Endothelial cell of umbilical vein (primary cell): Measurements from ENCODE around the gene OLAH. TPM values are rescaled to one million over a fixed set of nuclear protein-coding genes. Genes with fewer than 3 reads are reported as not detected.
A peak's percentile ranks its signal among the peaks of the same experiment; 100 is the strongest.

Experiments
- BruUV-seq: library from RNA; stranded (reverse); fragments of 400-500 nt; replicated peaks from 2 replicates; lab custom pipeline; 2021; lab: Mats Ljungman, UMichigan
- CTCF ChIA-PET: fragments of 300-600, 350-600 bp; sonication (Branson Sonifier 250); formaldehyde crosslinking; loops from one replicate; lab custom pipeline; 2021; ENCODE audit warnings: antibody characterized with exemption, inconsistent platforms; lab: Charles Lee
- POLR2A ChIA-PET: fragments of 300-600, 350-600 bp; sonication (Branson Sonifier 250); formaldehyde crosslinking; loops from one replicate; lab custom pipeline; 2021; ENCODE audit warnings: antibody characterized with exemption, inconsistent platforms; lab: Charles Lee
- DNase-seq: peaks from one replicate; pipeline ENCODE4 v3.0.0-alpha.2; 2011; ENCODE audit warnings: low read depth, low spot score
- FAIRE-seq: peaks from 2 replicates; lab custom pipeline; 2011; peaks lifted over from hg19 to GRCh38; lab: Jason Lieb, UNC
- H2AFZ ChIP-seq: 2 replicates; pipeline ENCODE4 v1.6.0; 2012; ENCODE audit warnings: low read depth, low read length, control low read depth, inconsistent platforms
- H3K27ac ChIP-seq: 2 replicates; pipeline ENCODE4 v1.5.1; 2011; ENCODE audit warnings: low read depth, mild to moderate bottlenecking, control low read depth, low read length, moderate library complexity; ENCODE audit not compliant: insufficient read depth
- H3K27me3 ChIP-seq, 2 experiments: 2 replicates each; pipeline versions ENCODE4 v1.6.0 to v1.6.1; 2011; ENCODE audit warnings: low read length in 2 of 2, mixed read lengths in 1 of 2; ENCODE audit not compliant: control insufficient read depth in 2 of 2, insufficient read depth in 2 of 2
- H3K36me3 ChIP-seq, 2 experiments: 2 replicates in 1 of 2; 3 replicates in 1 of 2; pipeline ENCODE4 v1.5.1; 2011; ENCODE audit warnings: low read length in 2 of 2, mild to moderate bottlenecking in 1 of 2, moderate library complexity in 1 of 2; ENCODE audit not compliant: control insufficient read depth in 2 of 2, insufficient read depth in 2 of 2; ENCODE audit errors: extremely low read depth in 1 of 2
- H3K4me1 ChIP-seq: 3 replicates; pipeline ENCODE4 v1.5.1; 2011; ENCODE audit warnings: mild to moderate bottlenecking, low read length; ENCODE audit not compliant: control insufficient read depth, insufficient read depth; ENCODE audit errors: extremely low read depth
- H3K4me2 ChIP-seq: 2 replicates; pipeline ENCODE4 v1.6.1; 2011; ENCODE audit warnings: low read length, control low read depth, mixed read lengths; ENCODE audit not compliant: insufficient read depth
- H3K4me3 ChIP-seq, 3 experiments: fragments of 200-600 bp in 1 of 3; sonication (generic), shearing (Covaris generic) in 1 of 3; replicated peaks in 1 of 3; 2 replicates each; pipeline ENCODE4 v1.5.1; 2011 to 2016; ENCODE audit warnings: control low read depth in 3 of 3, low read length in 3 of 3, mild to moderate bottlenecking in 2 of 3, inconsistent platforms in 1 of 3, low read depth in 1 of 3, moderate library complexity in 1 of 3; ENCODE audit not compliant: insufficient read depth in 1 of 3
- H3K79me2 ChIP-seq: 2 replicates; pipeline ENCODE4 v1.6.0; 2012; ENCODE audit warnings: low read length, inconsistent platforms; ENCODE audit not compliant: control insufficient read depth, insufficient read depth
- H3K9ac ChIP-seq: replicated peaks from 2 replicates; pipeline ENCODE3; 2011; ENCODE audit warnings: low read length, control low read depth; ENCODE audit not compliant: insufficient read depth; ENCODE audit errors: extremely low read depth
- H3K9me1 ChIP-seq: replicated peaks from 3 replicates; pipeline ENCODE4 v1.6.0; 2011; ENCODE audit warnings: mild to moderate bottlenecking, low read length; ENCODE audit not compliant: control insufficient read depth, insufficient read depth; ENCODE audit errors: extremely low read depth
- H3K9me3 ChIP-seq: replicated peaks from 2 replicates; pipeline ENCODE4 v1.5.1; 2012; ENCODE audit warnings: low read length, inconsistent platforms; ENCODE audit not compliant: control insufficient read depth, insufficient read depth
- H4K20me1 ChIP-seq: replicated peaks from 2 replicates; pipeline ENCODE3; 2011; ENCODE audit warnings: mild to moderate bottlenecking, low read length; ENCODE audit not compliant: control insufficient read depth, insufficient read depth; ENCODE audit errors: extremely low read depth
- CTCF ChIP-seq, 2 donors: IDR thresholded peaks; 1 replicate in 1 of 2; 2 replicates in 1 of 2; pipeline ENCODE4 v1.5.1; 2011; ENCODE audit warnings: low read length in 2 of 2, mild to moderate bottlenecking in 2 of 2, moderate library complexity in 2 of 2, control low read depth in 1 of 2, inconsistent platforms in 1 of 2, low read depth in 1 of 2; ENCODE audit not compliant: insufficient read depth in 1 of 2; ENCODE audit errors: extremely low read depth in 1 of 2
- EZH2 ChIP-seq: IDR thresholded peaks from 2 replicates; pipeline ENCODE4 v1.6.1; 2012; ENCODE audit warnings: borderline replicate concordance, low read depth, mild to moderate bottlenecking, moderate library complexity, low read length, inconsistent platforms; ENCODE audit not compliant: severe bottlenecking
- JUN ChIP-seq: IDR thresholded peaks from 2 replicates; pipeline ENCODE4 v1.6.1; 2011; ENCODE audit warnings: borderline replicate concordance, low read depth; ENCODE audit not compliant: insufficient read length, insufficient read depth
- MYC ChIP-seq: IDR thresholded peaks from one replicate; pipeline ENCODE4 v1.6.1; 2011; ENCODE audit warnings: mild to moderate bottlenecking, low read depth, low read length
- POLR2A ChIP-seq: IDR thresholded peaks from 2 replicates; pipeline ENCODE4 v1.6.1; 2012; ENCODE audit warnings: low read depth, mild to moderate bottlenecking, control low read depth, low read length
- POLR2AphosphoS5 ChIP-seq: IDR thresholded peaks from 2 replicates; pipeline ENCODE4 v1.6.1; 2012; ENCODE audit warnings: low read depth, mild to moderate bottlenecking, control low read depth, low read length, moderate library complexity; ENCODE audit not compliant: insufficient read depth
- dilution Hi-C: fragments of 300-500 bp; cut with MboI; formaldehyde crosslinking; loops from one replicate; pipeline ENCODE4 v1.15.0; 2019; ENCODE audit warnings: low sequenced_read_pairs; ENCODE audit not compliant: extremely low pct_ligation_motif_present
- intact Hi-C: fragments of 100-400 bp; cut with micrococcal nuclease; formaldehyde crosslinking; loops from one replicate; pipeline ENCODE4 v1.10.0; 2022
- polyA plus RNA-seq, 4 experiments: library from polyadenylated mRNA; depleted of rRNA in 3 of 4; stranded (reverse) in 3 of 4; unstranded in 1 of 4; fragments of >200 nt; gene quantifications; 2 replicates each; pipeline versions ENCODE4 v1.2.1 to v1.2.3, GENCODE V29; 2011 to 2012; ENCODE audit warnings: missing spikeins in 1 of 4
- total RNA-seq: library from RNA; stranded (reverse); gene quantifications from 2 replicates; pipeline ENCODE4 v1.2.3, GENCODE V29; 2021

The OLAH gene
- total and polyA plus RNA-seq, 2 donors (not counting 3 experiments of a cell fraction or from before 2014, with no cell fraction given): 0.26 to 0.51 TPM

- peak overlapping the region; percentile 85 for H3K9ac ChIP-seq
- no peaks in the 10 kb centered on the region for H3K9me1 ChIP-seq
- no peaks in the 10 kb centered on the region for H4K20me1 ChIP-seq
- peaks cover 12% of the 10 kb centered on the region for H3K4me1 ChIP-seq
- POLR2A ChIA-PET: no interaction called here
- FAIRE-seq: no peak
- no peaks in the 10 kb centered on the region for H3K9me3 ChIP-seq
- H3K79me2 ChIP-seq: peaks cover 25% of the 10 kb centered on the region
- H3K36me3 ChIP-seq: no peaks in the 10 kb centered on the region
- H2AFZ ChIP-seq: peak overlapping the region; percentile 52
- H3K4me2 ChIP-seq: peak overlapping the region; percentile 59
- TF ChIP-seq CTCF (IDR thresholded peaks at IDR 0.05; ENCODE audit: extremely low read depth in 1 of 2, insufficient read depth in 1 of 2, low read depth in 1 of 2, low read length in 2 of 2): no peak
- TF ChIP-seq POLR2AphosphoS5: no peak
- TF ChIP-seq JUN: no peak
- no peak for TF ChIP-seq MYC
- no peak for TF ChIP-seq POLR2A
- TF ChIP-seq EZH2: no peak
- dilution Hi-C loops: no loop called here
- intact Hi-C loops: loop anchor here (1.0 kb wide), 1 partner anchor 323 kb away; no protein-coding TSS in a partner anchor
- CTCF ChIA-PET: no interaction called here
- DNase-seq: no peak
- TSS peak; percentile 17 for BruUV-seq
- H3K4me3 ChIP-seq: peak overlapping the region in 2 of 3 experiments; percentile 80 to 98
- no peak overlapping the region for H3K27ac ChIP-seq
- no peaks in the 10 kb centered on the region for H3K27me3 ChIP-seq
Observed at GRCh38 chr10:15096661-15097010, 52.9 kb downstream of the OLAH start.
